Measurements from ENCODE around the gene NR2E1.

NR2E1 gene

GRCh38 chr6:108156938-108157233 is 8.9 kb upstream of the NR2E1 start:
- no peak for TF ChIP-seq CTCF (IDR thresholded peaks at IDR 0.05; ENCODE audit: low read depth, low read length)
- H3K4me3 ChIP-seq (ENCODE audit: low read depth, low read length), result no peak overlapping the region

GRCh38 chr6:108157234-108157980 is 8.4 kb upstream of the NR2E1 start:
- no peak for TF ChIP-seq CTCF (IDR thresholded peaks at IDR 0.05; ENCODE audit: low read depth, low read length)
- H3K4me3 ChIP-seq (ENCODE audit: low read depth, low read length), result no peak overlapping the region

- no peak for TF ChIP-seq CTCF (IDR thresholded peaks at IDR 0.05; ENCODE audit: low read depth, low read length)
Measured at GRCh38 chr6:108157981-108158525, 7.8 kb upstream of the NR2E1 start.

GRCh38 chr6:108159981-108160380 is 5.8 kb upstream of the NR2E1 start:
- no peak overlapping the region for H3K4me3 ChIP-seq (ENCODE audit: low read depth, low read length)
- TF ChIP-seq CTCF (IDR thresholded peaks at IDR 0.05; ENCODE audit: low read depth, low read length), result no peak

More at GRCh38 chr6:108157981-108158525, 7.8 kb upstream of the NR2E1 start:
- no peak overlapping the region for H3K4me3 ChIP-seq (ENCODE audit: low read depth, low read length)

GRCh38 chr6:108161724-108162282 is 4.0 kb upstream of the NR2E1 start:
- H3K4me3 ChIP-seq (ENCODE audit: low read depth, low read length), result no peak overlapping the region
- no peak for TF ChIP-seq CTCF (IDR thresholded peaks at IDR 0.05; ENCODE audit: low read depth, low read length)

GRCh38 chr6:108163267-108163643 is 2.6 kb upstream of the NR2E1 start:
- H3K4me3 ChIP-seq (ENCODE audit: low read depth, low read length), result no peak overlapping the region
- TF ChIP-seq CTCF (IDR thresholded peaks at IDR 0.05; ENCODE audit: low read depth, low read length), result no peak
